ENCODE measurements around the gene PHACTR2.
"Not testable (repeated sequence)": the region's sequence is repeated elsewhere in the genome, so short reads cannot be mapped to it uniquely, and the experiment has no call there.

PHACTR2 gene

GRCh38 chr6:143784316-143784715 lies 106.6 kb downstream of the PHACTR2 start:
- no peak for DNase-seq (ENCODE audit: low spot score)
- TF ChIP-seq CTCF (IDR thresholded peaks at IDR 0.05; ENCODE audit: borderline replicate concordance, control extremely low read depth, extremely low read depth, insufficient read depth, missing control alignments) = no peak

GRCh38 chr6:143786371-143786770 lies 108.6 kb downstream of the PHACTR2 start:
- DNase-seq (ENCODE audit: low spot score); in situ Hi-C loops (cut with MboI; ENCODE audit: low sequenced_read_pairs, unreplicated experiment): not testable (repeated sequence)

More at GRCh38 chr6:143784316-143784715, 106.6 kb downstream of the PHACTR2 start:
- in situ Hi-C loops (cut with MboI; ENCODE audit: low sequenced_read_pairs, unreplicated experiment) = no loop called here

GRCh38 chr6:143792402-143793279 lies 114.9 kb downstream of the PHACTR2 start:
- in situ Hi-C loops (cut with MboI; ENCODE audit: low sequenced_read_pairs, unreplicated experiment) = no loop called here
- no peak for TF ChIP-seq CTCF (IDR thresholded peaks at IDR 0.05; ENCODE audit: borderline replicate concordance, control extremely low read depth, extremely low read depth, insufficient read depth, missing control alignments)
- no peak for DNase-seq (ENCODE audit: low spot score)

GRCh38 chr6:143793280-143793619 lies 115.5 kb downstream of the PHACTR2 start:
- no peak for TF ChIP-seq CTCF (IDR thresholded peaks at IDR 0.05; ENCODE audit: borderline replicate concordance, control extremely low read depth, extremely low read depth, insufficient read depth, missing control alignments)
- in situ Hi-C loops (cut with MboI; ENCODE audit: low sequenced_read_pairs, unreplicated experiment) = no loop called here
- DNase-seq (ENCODE audit: low spot score) = no peak

- in situ Hi-C loops (cut with MboI; ENCODE audit: low sequenced_read_pairs, unreplicated experiment); DNase-seq (ENCODE audit: low spot score): not testable (repeated sequence)
Observed at GRCh38 chr6:143796551-143796950, 118.8 kb downstream of the PHACTR2 start.

- DNase-seq (ENCODE audit: low spot score); in situ Hi-C loops (cut with MboI; ENCODE audit: low sequenced_read_pairs, unreplicated experiment): not testable (repeated sequence)
Observed at GRCh38 chr6:143798487-143798886, 120.7 kb downstream of the PHACTR2 start.

GRCh38 chr6:143802833-143803565 lies 125.2 kb downstream of the PHACTR2 start:
- DNase-seq (ENCODE audit: low spot score) = no peak
- in situ Hi-C loops (cut with MboI; ENCODE audit: low sequenced_read_pairs, unreplicated experiment) = no loop called here

More at GRCh38 chr6:143802833-143803565, 125.2 kb downstream of the PHACTR2 start:
- no peak for TF ChIP-seq CTCF (IDR thresholded peaks at IDR 0.05; ENCODE audit: borderline replicate concordance, control extremely low read depth, extremely low read depth, insufficient read depth, missing control alignments)
